Measurements from ENCODE around the gene DERA.
"Not testable (repeated sequence)": the region's sequence is repeated elsewhere in the genome, so short reads cannot be mapped to it uniquely, and the experiment has no call there.

Gene DERA

DNA sequence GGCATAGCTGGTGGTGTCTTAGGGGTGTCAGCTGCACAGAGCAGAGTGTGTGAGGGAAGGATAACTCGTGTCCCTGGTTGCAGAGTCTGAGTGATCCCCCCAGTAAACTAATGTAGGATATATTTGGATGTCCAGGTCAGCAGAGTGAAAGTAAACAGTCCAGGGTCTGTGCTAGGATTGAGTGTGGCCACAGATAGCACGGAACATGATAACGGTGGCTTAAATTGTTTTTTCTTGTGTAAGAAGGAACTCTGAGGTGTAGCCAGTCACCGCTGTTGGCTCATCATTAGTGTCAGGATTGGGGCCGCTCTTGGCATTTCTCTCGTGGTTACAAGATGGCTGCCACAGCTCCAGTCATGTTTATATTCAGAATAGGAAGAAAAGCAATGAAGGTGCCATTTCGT lies 97.3 kb downstream of the DERA start:
- DNase-seq (ENCODE audit: low read depth), result no peak

DNA sequence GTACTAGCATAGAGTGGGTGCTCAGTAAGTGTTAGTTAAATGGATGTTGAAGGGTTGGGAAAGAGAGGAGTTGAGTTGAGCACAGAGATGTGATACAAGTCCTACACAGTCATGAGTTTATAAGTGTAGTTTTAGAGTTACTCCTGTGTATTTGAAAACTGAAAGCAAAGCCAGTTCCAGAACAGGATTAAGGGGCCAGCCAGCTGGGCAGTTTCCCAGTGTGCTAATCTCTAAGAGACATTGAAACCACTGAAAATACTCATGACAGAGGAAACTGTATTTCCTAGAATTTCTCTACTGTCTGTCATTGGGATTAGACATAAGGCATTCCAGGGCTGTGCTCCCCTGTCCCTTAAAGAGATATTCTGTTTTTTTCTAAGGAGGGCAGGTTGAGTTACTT lies 101.0 kb downstream of the DERA start:
- DNase-seq (ENCODE audit: low read depth), result no peak

DNA sequence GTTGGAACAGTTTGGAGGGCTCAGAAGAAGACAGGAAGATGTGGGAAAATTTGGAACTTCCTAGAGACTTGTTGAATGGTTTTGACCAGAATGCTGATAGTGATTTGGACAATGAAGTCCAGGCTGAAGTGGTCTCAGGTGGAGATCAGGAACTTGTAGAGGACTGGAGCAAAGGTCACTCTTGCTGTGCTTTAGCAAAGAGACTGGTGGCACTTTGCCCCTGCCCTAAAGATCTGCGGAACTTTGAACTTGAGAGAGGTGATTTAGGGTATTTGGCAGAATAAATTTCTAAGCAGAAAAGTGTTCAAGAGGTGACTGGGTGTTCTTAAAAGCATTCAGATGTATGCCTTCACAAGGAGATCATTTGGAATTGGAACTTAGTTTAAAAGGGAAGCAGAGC lies 102.6 kb downstream of the DERA start:
- not testable (repeated sequence) for DNase-seq (ENCODE audit: low read depth)

DNA sequence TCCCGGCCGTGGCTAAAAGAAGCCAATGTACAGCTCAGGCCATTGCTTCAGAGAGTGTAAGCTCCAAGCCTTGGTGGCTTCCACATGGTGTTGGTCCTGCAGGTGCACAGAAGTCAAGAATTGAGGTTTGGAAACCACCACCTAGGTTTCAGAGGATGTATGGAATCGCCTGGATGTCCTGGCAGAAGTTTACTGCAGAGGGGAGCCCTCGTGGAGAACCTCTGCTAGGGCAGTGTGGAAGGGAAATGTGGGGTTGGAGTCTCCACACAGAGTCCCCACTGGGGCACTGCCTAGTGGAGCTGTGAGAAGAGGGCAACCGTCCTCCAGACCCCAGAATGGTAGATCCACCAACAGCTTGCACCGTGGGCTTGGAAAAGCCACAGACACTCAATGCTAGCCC lies 103.3 kb downstream of the DERA start:
- DNase-seq (ENCODE audit: low read depth), result not testable (repeated sequence)

DNA sequence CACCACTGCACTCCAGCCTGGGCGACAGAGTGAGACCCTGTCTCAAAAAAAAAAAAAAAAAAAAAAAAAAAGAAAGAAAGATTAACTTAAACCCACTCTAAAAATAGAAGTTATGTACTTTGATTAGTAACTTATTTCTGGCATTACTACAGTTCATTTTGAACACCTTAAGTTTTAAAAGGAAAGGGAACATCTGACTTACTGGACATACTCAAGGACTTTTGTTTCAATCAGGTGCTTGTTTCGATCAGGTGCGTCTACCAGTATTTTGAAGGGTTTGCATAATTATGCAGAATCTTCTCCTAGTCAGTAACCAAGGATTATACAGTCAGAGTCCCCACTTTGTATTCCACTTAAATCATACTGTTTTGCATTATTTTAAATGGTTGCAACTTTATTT lies 105.6 kb downstream of the DERA start:
- no peak for DNase-seq (ENCODE audit: low read depth)

DNA sequence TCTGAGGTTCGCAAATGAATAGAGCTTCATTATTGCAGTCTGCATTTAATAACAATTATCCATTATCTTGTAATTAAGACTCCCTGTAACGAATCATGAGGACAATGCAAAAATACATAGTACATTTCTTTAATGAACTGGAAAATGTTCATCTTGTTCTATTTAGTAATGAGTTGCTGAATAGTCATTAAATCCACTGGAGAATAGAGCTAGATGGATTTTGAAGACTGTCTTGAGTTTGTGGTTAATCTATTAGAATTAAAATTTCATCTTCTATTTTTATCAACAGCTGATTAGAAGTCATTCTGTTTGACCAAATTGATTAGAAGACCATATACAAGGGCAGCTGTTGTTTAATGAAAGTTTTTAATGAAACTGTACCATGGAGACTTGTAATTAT lies 107.2 kb downstream of the DERA start:
- DNase-seq (ENCODE audit: low read depth), result no peak

DNA sequence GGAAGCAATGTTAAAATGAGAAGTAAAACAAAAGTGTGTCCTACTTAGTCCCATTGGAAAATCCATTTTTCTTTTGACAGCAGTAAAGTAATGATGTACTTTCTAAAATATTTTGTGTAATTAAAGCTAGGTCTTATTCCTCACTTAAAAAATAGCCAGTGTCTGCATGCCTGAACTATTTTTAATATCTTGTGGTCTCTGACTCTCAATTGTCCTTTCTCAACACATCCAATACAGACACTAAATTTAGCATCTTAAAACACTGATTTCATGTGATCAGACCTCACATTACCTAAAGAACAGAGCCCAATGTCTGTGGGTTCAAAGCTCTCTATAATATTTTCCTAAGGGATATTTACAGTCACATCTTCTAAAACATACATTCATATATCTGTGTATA lies 108.0 kb downstream of the DERA start:
- DNase-seq (ENCODE audit: low read depth), result no peak

DNA sequence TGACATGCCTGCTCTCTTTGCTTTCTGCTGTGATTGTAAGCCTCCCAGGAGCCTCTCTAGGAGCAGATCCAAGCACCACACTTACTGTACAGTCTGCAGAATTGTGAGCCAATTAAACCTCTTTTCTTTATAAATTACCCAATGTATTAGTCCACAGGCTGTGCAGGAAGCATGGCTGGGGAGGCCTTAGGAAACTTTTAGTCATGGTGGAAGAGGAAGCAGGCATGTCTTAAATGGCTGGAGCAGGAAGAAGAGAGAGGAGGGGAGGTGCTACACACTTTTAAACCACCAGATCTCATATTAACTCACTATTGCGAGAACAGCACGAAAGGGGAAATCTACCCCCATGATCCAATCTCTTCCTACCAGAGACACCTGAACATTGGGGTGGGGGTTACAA lies 108.9 kb downstream of the DERA start:
- no peak for DNase-seq (ENCODE audit: low read depth)

DNA sequence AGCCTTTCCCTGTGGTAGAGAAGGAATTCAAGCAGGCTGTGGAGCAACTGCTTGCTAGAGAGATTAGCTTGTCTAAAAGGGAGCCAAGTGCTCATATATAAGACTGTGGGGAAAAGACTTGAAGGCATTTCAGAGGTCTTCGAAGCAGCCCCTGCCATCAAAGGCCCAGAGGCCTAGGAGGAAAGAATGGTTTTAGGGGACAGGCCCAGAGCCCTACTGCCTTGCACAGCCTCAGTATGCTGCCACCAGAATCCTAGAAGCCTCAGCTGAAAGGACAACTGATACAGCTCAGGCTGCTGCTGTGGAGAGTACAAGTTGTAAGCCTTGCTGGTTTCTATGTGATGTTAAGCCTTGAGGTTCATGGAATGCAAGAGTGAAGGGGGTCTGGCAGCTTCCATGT lies 109.9 kb downstream of the DERA start:
- DNase-seq (ENCODE audit: low read depth), result no peak

DNA sequence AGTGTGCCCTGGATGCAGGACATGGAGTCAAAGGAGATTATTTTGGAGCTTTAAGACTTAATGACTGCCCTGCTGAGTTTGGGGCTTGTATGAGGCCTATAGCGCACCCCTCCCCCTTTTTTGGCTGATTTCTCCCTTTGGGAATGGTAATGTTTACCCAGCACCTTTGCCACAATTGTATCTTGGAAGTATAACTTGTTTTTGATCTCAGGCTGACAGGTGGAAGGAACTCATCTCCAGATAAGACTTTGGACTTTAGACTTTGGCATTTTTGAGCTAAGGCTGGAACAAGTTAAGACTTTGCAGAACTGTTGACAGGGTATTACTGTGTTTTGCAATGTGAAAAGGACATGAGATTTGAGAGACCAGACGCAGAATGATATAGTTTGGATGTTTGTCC lies 110.5 kb downstream of the DERA start:
- no peak for DNase-seq (ENCODE audit: low read depth)

DNA sequence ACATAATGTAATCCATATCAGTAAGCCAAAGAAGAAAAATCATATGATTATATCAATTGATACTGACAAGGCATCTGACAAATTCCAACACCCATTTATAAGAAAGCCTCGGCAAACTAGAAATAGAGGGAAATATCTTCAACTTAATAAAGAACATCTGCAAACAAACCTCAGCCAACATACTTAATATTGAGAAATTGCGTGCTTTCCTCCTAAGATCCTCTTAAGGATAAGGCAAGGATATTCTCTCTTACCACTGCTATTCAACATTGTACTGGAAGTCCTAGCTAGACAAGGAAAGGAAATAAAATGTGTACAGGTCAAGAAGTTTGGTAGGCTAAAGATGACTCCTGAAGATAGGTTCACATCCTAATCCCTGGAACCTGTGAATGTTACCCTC lies 115.9 kb downstream of the DERA start:
- DNase-seq (ENCODE audit: low read depth), result no peak

DNA sequence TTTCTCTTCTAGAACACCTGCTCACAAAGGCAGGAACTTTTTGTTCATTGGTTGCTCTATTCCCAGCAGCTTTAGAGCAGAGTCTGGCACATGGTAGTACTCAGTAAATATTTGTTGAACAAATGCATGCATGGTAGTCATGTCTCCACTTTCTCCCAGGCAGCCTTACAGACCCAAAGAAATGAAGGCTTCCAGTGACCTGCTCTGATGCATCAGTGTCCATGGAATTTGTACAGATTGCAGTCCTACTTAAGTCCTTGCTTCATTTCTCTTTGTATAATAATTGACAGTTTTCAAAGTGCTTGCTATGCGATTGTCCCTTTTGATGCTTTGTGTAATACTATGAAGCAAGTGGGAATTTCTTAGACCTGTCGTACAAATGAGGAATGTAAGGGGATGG lies 119.6 kb downstream of the DERA start:
- DNase-seq (ENCODE audit: low read depth), result no peak

DNA sequence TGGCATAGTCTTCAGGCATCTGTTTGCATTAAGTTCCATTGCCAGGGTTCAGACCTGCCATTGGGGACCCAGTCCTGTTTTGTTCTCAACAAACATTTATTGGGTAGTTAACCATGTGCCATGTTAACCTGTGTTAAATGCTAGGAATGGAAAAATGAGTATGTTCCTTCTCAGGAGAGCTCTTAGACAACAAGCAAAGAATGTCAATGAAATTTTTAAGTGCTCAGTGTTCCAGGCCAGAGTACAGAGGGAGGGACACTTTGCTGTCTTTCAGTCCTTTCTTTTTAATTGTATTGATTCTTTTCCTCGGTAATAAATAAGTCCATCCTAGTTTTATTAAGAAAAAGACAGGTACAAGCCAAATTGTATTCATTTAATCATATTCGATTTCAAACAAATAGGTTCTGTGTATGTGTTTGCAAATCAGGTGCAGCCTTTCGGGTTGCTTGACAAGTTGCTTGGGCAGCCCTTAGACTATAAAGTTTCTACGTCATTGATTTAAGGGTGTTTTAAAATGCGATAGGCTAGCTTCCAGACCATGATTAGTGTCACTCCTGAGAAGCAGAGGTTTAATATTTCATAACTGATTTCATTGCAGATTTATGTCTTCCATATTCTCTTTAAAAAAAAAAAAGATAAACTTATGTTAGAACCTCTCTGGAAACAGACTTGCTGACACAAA lies 123.1 kb downstream of the DERA start:
- DNase-seq (ENCODE audit: low read depth), result no peak

DNA sequence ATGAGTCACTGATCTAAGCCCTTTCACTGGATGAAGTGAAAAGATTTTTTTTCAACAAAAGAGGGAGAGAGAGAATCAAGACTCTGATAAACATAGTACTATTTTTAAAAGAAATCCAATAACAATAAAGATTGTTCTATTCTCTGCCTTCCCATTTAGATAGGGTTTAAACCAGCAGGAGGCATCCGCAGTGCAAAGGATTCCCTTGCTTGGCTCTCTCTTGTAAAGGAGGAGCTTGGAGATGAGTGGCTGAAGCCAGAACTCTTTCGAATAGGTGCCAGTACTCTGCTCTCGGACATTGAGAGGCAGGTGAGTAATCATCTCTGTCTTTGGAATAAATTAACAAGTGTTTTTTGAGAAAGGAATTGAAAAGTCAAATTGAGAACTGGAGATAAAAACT lies 124.9 kb downstream of the DERA start:
- no peak for DNase-seq (ENCODE audit: low read depth)

DNA sequence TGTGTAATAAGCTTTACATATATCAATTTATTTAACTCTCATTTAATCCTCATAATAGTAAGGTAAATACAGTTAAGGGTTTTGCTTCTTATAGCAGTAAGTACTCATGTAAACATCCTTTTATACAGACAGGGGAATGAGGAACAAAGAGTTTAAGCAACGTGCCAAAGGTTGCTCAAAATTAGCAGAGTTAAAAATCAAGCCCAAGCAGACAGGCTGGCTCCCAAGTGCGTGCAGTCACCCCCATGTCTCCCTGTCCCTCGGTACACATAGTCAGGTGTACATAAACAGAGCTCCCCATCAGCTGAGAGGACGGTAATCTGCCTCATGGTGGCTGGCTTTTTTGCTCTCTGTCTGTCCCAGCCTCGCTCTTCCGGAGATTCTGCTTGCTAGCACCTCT lies 126.4 kb downstream of the DERA start:
- no peak for DNase-seq (ENCODE audit: low read depth)

DNA sequence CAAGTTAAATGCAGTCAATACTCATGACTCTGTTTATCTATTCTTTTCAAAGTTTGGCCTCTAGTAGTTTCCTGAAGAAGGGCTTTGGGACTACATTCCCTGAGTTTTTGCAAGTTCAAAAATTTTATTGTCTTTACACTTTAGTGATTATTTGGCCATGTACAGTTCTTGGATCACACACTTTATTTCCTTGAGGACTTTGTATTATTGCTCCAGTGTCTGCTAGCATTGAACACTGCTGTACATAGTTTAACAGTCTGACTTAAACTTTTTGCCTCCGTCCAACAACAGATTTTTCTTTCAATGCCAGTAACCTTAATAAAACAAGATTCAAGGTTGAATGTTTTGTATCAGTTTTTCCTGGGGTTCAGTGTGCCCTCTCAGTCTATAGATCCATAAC lies 132.3 kb downstream of the DERA start:
- no peak for DNase-seq (ENCODE audit: low read depth)

DNA sequence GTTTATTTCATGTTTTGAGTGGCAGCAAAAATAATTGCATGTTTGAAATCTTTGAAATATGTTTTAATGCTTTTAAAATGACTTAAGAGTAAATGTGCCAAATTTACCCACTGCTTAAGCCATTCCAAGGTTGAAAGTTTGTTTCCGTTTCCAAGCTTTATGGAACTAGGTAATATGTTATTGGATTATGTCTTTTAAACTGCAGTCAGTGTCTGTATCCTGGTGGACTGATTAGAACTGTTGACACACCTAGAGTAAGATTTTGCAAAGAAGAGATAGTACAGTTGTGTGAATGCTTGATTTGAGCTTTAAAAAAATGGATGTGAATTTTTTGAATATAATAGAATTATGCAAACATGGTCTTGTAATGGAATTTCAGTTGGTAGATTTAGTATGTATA lies 135.1 kb downstream of the DERA start:
- no peak for DNase-seq (ENCODE audit: low read depth)

DNA sequence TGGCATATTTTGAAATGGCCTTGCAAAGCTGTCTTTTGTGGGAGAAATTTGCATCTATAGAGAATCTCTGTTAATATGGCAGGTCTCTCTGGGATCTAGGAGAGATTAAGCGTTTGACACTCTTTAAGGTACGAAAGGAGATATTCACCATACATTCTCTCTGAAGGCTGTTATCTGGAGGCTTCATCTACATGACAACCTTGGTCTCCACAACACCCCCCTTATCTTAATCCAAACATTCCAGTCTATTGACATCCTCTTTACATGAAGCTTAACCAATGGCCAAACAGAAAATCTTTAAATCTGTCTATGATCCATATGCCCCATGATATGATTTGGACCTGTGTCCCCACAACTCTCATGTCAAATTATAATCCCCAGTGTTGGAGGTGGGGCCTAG lies 137.4 kb downstream of the DERA start:
- no peak for DNase-seq (ENCODE audit: low read depth)

DNA sequence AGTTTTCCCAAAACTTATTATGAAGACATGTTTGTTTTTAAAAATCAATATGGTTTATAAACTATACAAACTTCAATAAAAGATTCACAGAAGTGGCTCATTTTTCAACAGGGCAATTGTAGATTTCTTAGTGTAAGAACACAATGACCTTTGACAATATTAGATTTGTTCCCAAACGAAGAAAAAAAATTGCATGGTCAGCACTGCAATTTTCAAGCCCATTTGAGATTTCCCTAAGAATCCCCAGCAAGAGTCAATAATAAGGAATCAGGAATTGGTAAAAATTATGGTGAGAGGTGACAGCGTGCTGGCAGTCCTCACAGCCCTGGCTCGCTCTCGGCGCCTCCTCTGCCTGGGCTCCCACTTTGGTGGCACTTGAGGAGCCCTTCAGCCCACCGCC lies 145.8 kb downstream of the DERA start:
- no peak for DNase-seq (ENCODE audit: low read depth)

DNA sequence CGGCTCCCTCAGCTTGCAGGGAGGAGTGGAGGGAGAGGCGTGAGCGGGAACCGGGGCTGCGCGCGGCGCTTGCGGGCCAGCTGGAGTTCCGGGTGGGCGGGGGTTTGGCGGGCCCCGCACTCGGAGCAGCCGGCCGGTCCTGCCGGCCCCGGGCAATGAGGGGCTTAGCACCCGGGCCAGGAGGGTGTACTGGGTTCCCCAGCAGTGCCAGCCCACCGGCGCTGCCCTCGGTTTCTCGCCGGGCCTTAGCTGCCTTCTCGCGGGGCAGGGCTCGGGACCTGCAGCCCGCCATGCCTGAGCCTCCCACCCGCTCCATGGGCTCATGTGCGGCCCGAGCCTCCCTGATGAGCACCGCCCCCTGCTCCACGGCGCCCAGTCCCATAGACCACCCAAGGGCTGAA lies 146.2 kb downstream of the DERA start:
- DNase-seq (ENCODE audit: low read depth), result not testable (repeated sequence)

DNA sequence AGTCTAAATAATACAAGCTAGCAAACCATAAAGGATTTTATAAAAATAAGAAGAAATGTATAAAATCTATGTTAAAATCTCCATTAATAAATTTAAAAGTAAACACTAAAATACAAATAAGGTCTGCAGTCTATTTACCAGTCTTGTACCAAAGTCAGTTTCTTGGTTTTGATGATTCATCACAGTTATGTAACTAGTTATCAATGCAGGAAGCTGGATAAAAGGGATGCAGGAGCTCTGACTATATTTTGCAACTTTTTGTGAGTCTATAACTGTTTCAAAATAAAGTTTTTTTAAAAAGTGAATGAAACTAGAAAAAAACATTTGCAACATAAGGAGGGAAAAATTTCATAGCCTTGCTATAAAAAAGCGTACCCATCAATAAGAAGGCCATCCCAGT lies 151.5 kb downstream of the DERA start:
- DNase-seq (ENCODE audit: low read depth), result no peak

DNA sequence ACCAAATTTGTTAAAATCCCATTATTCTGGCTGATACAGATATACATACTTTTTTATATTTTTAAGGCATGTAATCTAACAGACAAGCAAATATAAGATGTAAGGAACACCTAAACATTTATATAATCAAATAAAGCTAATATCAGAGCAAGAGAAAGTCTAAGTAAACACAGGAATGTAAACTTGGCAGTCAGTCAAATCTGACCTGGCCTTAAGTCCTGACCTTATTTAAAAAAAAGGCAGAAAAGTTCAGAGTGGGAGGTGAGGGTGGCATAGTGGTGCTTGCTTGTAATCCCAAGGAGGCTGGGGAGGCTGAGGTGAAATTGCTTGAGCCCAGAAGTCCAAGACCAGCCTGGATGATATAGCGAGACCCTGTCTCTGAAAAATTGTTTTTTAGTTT lies 152.6 kb downstream of the DERA start:
- DNase-seq (ENCODE audit: low read depth), result no peak

DNA sequence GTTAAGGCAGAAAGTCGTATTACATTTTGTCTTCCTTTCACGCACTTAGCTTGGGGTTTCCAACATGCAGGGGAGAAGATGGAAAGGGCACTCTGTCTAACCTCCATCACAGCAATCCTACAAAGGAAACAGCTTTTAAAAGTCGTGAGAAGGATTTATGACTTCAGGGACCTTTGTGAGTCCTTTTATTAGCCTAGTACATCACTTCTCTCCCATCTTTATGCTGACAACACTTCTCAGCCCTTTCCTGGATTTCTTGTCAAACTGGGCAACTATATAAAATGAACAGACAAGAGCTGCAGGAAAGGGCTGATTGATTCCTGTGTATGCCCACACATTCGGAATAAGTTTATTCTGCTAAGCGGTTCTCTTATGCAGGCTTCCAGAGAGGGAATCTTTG lies 159.0 kb downstream of the DERA start:
- no peak for DNase-seq (ENCODE audit: low read depth)

DNA sequence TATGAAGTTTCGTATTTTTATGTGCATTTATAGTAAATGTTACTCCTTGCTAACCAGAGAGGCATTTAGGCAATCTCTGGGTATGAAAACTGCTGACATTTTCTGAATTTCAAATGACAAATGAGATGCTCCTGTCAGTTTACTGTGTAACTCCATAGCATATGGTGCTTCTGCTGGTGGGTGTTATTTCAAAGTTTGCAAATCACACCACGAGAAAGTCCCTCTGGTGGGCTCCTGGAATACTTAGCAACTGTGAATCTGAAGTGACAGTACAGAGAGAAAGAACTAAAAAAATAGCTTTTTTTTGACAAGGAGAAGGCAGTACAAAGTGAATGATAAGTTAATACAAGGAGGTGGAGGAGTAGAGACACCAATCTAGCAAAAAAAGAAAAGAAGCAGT lies 161.5 kb downstream of the DERA start:
- DNase-seq (ENCODE audit: low read depth), result no peak

DNA sequence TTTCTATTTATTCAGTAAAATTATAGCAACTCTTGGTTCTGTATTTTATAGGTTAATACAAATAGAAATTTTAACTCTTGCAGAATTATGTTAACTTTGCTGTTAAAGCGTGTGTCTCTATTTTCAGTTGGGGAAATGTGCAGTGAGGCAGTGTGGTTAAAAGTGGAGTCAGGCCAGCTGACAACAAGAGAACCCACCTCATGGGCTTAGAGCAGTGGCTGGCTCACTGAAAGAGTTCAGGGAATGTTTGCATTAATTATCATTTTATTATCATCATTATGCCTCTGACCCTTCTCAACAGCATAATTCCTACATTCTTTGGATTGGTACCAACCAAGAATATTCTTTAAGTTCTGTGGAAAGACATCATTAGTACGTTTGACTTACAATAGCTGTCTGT lies 163.8 kb downstream of the DERA start:
- no peak for DNase-seq (ENCODE audit: low read depth)
